GM19023 (cell line): ENCODE measurements around the gene CACNA1B.
"Not testable (repeated sequence)": the region's sequence is repeated elsewhere in the genome, so short reads cannot be mapped to it uniquely, and the experiment has no call there.

Source experiments
- ATAC-seq: cut with Tn5 transposase; IDR thresholded peaks from one replicate; pipeline ENCODE4 v1.9.1; 2021; ENCODE audit warnings: mild to moderate bottlenecking, moderate library complexity; ENCODE audit not compliant: unreplicated experiment

CACNA1B gene

GRCh38 chr9:137877506-137878122 is at the start of gene CACNA1B:
TSS of gene CACNA1B (plus strand) at chr9:137877782. CDS start at chr9:137877934, 152 bp downstream.
- ATAC-seq: not testable (repeated sequence)

- ATAC-seq: no peak
Measured at GRCh38 chr9:137827908-137828526, 49.6 kb upstream of the CACNA1B start.

GRCh38 chr9:137828527-137829259 is 48.9 kb upstream of the CACNA1B start:
- ATAC-seq: no peak

GRCh38 chr9:137829260-137829996 is 48.2 kb upstream of the CACNA1B start:
- no peak for ATAC-seq

- no peak for ATAC-seq
Measured at GRCh38 chr9:137832191-137832700, 45.3 kb upstream of the CACNA1B start.

GRCh38 chr9:137832830-137833590 is 44.6 kb upstream of the CACNA1B start:
- ATAC-seq: no peak

GRCh38 chr9:137833721-137834613 is 43.6 kb upstream of the CACNA1B start:
- ATAC-seq: no peak

GRCh38 chr9:137834846-137835546 is 42.6 kb upstream of the CACNA1B start:
- ATAC-seq: no peak

GRCh38 chr9:137836151-137836830 is 41.3 kb upstream of the CACNA1B start:
- no peak for ATAC-seq

- no peak for ATAC-seq
Measured at GRCh38 chr9:137836831-137837241, 40.7 kb upstream of the CACNA1B start.

GRCh38 chr9:137837345-137838278 is 40.0 kb upstream of the CACNA1B start:
- no peak for ATAC-seq

GRCh38 chr9:137838576-137838975 is 39.0 kb upstream of the CACNA1B start:
- ATAC-seq: no peak

- ATAC-seq: no peak
Measured at GRCh38 chr9:137843355-137843754, 34.2 kb upstream of the CACNA1B start.

GRCh38 chr9:137851516-137852267 is 25.9 kb upstream of the CACNA1B start:
- no peak for ATAC-seq

- ATAC-seq: no peak
Measured at GRCh38 chr9:137853392-137853995, 24.1 kb upstream of the CACNA1B start.

- ATAC-seq: no peak
Measured at GRCh38 chr9:137860361-137860760, 17.2 kb upstream of the CACNA1B start.
